HepG2 (cell line): ENCODE measurements around the gene AK8. TPM values are rescaled to one million over a fixed set of nuclear protein-coding genes. Genes with fewer than 3 reads are reported as not detected.

ENCODE experiments used
- AKAP8 ChIP-seq: sonication (generic); formaldehyde crosslinking; IDR thresholded peaks from 2 replicates; pipeline ENCODE4 v1.5.1; 2020; ENCODE audit warnings: mild to moderate bottlenecking, missing genetic modification reagents
- FIP1L1 ChIP-seq: fragments of 200-400 bp; formaldehyde crosslinking; IDR thresholded peaks from 2 replicates; pipeline ENCODE4 v1.6.1; 2018; ENCODE audit warnings: low read depth, mild to moderate bottlenecking, low read length, moderate library complexity, borderline replicate concordance; ENCODE audit not compliant: insufficient read depth
- GLMP ChIP-seq: sonication (generic); formaldehyde crosslinking; IDR thresholded peaks from 2 replicates; pipeline ENCODE4 v1.9.0; 2021; ENCODE audit warnings: missing genetic modification reagents, mild to moderate bottlenecking, borderline replicate concordance
- MBD4 ChIP-seq: IDR thresholded peaks from 2 replicates; pipeline ENCODE4 v1.6.1; 2012; ENCODE audit warnings: low read length, inconsistent platforms, borderline replicate concordance
- MTA1 ChIP-seq: sonication (generic); formaldehyde crosslinking; IDR thresholded peaks from 2 replicates; pipeline ENCODE4 v1.4.0; 2020; ENCODE audit warnings: missing genetic modification reagents, mild to moderate bottlenecking, borderline replicate concordance
- PHF21A ChIP-seq: sonication (generic); formaldehyde crosslinking; IDR thresholded peaks from 2 replicates; pipeline ENCODE4 v1.5.0; 2020; ENCODE audit warnings: mild to moderate bottlenecking, missing genetic modification reagents
- POLR2AphosphoS5 ChIP-seq: IDR thresholded peaks from 2 replicates; pipeline ENCODE4 v1.6.1; 2012; ENCODE audit warnings: low read depth, low read length
- RFX1 ChIP-seq: fragments of 450-650 bp; IDR thresholded peaks from 2 replicates; pipeline ENCODE4 v1.6.1; 2017
- SIN3A ChIP-seq: IDR thresholded peaks from 2 replicates; pipeline ENCODE4 v1.6.1; 2011; ENCODE audit warnings: low read depth, mild to moderate bottlenecking, control low read depth, low read length, borderline replicate concordance
- SMAD3 ChIP-seq: sonication (generic); formaldehyde crosslinking; IDR thresholded peaks from 2 replicates; pipeline ENCODE4 v1.4.0; 2020; ENCODE audit warnings: missing genetic modification reagents
- ZC3H13 ChIP-seq: sonication (generic); formaldehyde crosslinking; IDR thresholded peaks from 2 replicates; pipeline ENCODE4 v1.8.1; 2023; ENCODE audit warnings: mild to moderate bottlenecking, missing genetic modification reagents, moderate library complexity
- ZEB1 ChIP-seq: IDR thresholded peaks from 2 replicates; pipeline ENCODE4 v1.6.1; 2012; ENCODE audit warnings: mild to moderate bottlenecking, low read depth, inconsistent platforms; ENCODE audit not compliant: insufficient replicate concordance
- ZFP36L2 ChIP-seq: sonication (generic); formaldehyde crosslinking; IDR thresholded peaks from 2 replicates; pipeline ENCODE4 v1.4.0; 2020; ENCODE audit warnings: missing genetic modification reagents
- ZNF24 ChIP-seq: fragments of 450-650 bp; IDR thresholded peaks from 2 replicates; pipeline ENCODE4 v1.6.1; 2017; ENCODE audit warnings: antibody characterized with exemption, mild to moderate bottlenecking
- ZNF30 ChIP-seq: sonication (generic); formaldehyde crosslinking; IDR thresholded peaks from 2 replicates; pipeline ENCODE4 v1.5.0; 2020; ENCODE audit warnings: mild to moderate bottlenecking, missing genetic modification reagents
- ZNF549 ChIP-seq: sonication (generic); formaldehyde crosslinking; IDR thresholded peaks from 2 replicates; pipeline ENCODE4 v1.5.0; 2020; ENCODE audit warnings: missing genetic modification reagents
- ZNF639 ChIP-seq: conservative IDR thresholded peaks from 2 replicates; pipeline ENCODE4 v1.6.1; 2018; ENCODE audit warnings: missing genetic modification reagents
- ZNF747 ChIP-seq: sonication (generic); formaldehyde crosslinking; IDR thresholded peaks from 2 replicates; pipeline ENCODE4 v1.8.1; 2023; ENCODE audit warnings: missing genetic modification reagents, mild to moderate bottlenecking, borderline replicate concordance
- polyA plus RNA-seq, 8 experiments: library from polyadenylated mRNA; depleted of rRNA in 3 of 8; stranded (reverse) in 7 of 8; unstranded in 1 of 8; fragments of >200 nt; fragmentation: Illumina TruSeq in 4 of 8; extraction: Trizol in 4 of 8; gene quantifications; 2 replicates each; pipeline versions ENCODE4 v1.2.1 to v1.2.3, GENCODE V29; 2011 to 2016; ENCODE audit warnings: low read depth in 4 of 8, missing spikeins in 1 of 8, mixed read lengths in 1 of 8; ENCODE audit not compliant: insufficient read depth in 1 of 8
- total RNA-seq, 5 experiments: library from RNA; depleted of rRNA; stranded (reverse); fragments of >200 nt; fragmentation: Illumina TruSeq; extraction: Trizol; gene quantifications; 2 replicates each; pipeline ENCODE4 v1.2.3, GENCODE V29; 2016; ENCODE audit warnings: low read depth in 1 of 5
- TF ChIP-seq, protein P1 (sequence below): IDR thresholded peaks from 2 replicates; pipeline ENCODE4 v1.6.1; 2016; ENCODE audit warnings: mild to moderate bottlenecking, missing biosample characterization, missing genetic modification reagents
- TF ChIP-seq, protein P2 (sequence below): sonication (generic); formaldehyde crosslinking; IDR thresholded peaks from 2 replicates; pipeline ENCODE4 v1.4.0; 2020; ENCODE audit warnings: missing genetic modification reagents
- TF ChIP-seq, protein P3 (sequence below): sonication (generic); formaldehyde crosslinking; IDR thresholded peaks from 2 replicates; pipeline ENCODE4 v1.8.0; 2022; ENCODE audit warnings: missing genetic modification reagents, mild to moderate bottlenecking, inconsistent platforms, borderline replicate concordance
- TF ChIP-seq, protein P4 (sequence below): sonication (generic); formaldehyde crosslinking; IDR thresholded peaks from 2 replicates; pipeline ENCODE4 v1.8.1; 2023; ENCODE audit warnings: missing genetic modification reagents, inconsistent platforms, borderline replicate concordance

The AK8 gene
- total and polyA plus RNA-seq, 2 of the 13 experiments (the other 11 are each of a cell fraction or from before 2014, with no cell fraction given), result 0.11 TPM; not detected in 1

GRCh38 chr9:132877824-132878694 lies at the start of gene AK8 (continued):
- TF ChIP-seq SMAD3 (CRISPR knock-in tag), result no peak
- no peak for TF ChIP-seq MBD4
- TF ChIP-seq POLR2AphosphoS5, result no peak
- TF ChIP-seq ZNF747 (CRISPR knock-in tag), result no peak
- TF ChIP-seq ZFP36L2 (CRISPR knock-in tag), result no peak
- TF ChIP-seq, protein P1, sequence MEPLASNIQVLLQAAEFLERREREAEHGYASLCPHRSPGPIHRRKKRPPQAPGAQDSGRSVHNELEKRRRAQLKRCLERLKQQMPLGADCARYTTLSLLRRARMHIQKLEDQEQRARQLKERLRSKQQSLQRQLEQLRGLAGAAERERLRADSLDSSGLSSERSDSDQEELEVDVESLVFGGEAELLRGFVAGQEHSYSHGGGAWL (CRISPR knock-in tag), result no peak
- peak; percentile 91 for TF ChIP-seq RFX1
- peak; percentile 62; the same call in 1 of the 2 replicates for TF ChIP-seq ZNF639 (CRISPR knock-in tag)
- TF ChIP-seq ZNF30 (CRISPR knock-in tag), result no peak
- no peak for TF ChIP-seq FIP1L1
- TF ChIP-seq ZNF549 (CRISPR knock-in tag), result no peak
- peak; percentile 61; the same call in 1 of the 2 replicates for TF ChIP-seq ZC3H13 (CRISPR knock-in tag)
- TF ChIP-seq, protein P2, sequence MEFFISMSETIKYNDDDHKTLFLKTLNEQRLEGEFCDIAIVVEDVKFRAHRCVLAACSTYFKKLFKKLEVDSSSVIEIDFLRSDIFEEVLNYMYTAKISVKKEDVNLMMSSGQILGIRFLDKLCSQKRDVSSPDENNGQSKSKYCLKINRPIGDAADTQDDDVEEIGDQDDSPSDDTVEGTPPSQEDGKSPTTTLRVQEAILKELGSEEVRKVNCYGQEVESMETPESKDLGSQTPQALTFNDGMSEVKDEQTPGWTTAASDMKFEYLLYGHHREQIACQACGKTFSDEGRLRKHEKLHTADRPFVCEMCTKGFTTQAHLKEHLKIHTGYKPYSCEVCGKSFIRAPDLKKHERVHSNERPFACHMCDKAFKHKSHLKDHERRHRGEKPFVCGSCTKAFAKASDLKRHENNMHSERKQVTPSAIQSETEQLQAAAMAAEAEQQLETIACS (CRISPR knock-in tag), result peak; percentile 58
- TF ChIP-seq AKAP8 (CRISPR knock-in tag), result no peak
- TF ChIP-seq ZNF24, result no peak
- peak; percentile 89; the same call in 1 of the 2 replicates for TF ChIP-seq SIN3A
- TF ChIP-seq MTA1 (CRISPR knock-in tag), result peak; percentile 81; the same call in 1 of the 2 replicates
- 0 out of 2 replicates have a peak, but pooled peaks have one; percentile 35 for TF ChIP-seq PHF21A (CRISPR knock-in tag)
- no peak for TF ChIP-seq GLMP (CRISPR knock-in tag)
- TF ChIP-seq, protein P3, sequence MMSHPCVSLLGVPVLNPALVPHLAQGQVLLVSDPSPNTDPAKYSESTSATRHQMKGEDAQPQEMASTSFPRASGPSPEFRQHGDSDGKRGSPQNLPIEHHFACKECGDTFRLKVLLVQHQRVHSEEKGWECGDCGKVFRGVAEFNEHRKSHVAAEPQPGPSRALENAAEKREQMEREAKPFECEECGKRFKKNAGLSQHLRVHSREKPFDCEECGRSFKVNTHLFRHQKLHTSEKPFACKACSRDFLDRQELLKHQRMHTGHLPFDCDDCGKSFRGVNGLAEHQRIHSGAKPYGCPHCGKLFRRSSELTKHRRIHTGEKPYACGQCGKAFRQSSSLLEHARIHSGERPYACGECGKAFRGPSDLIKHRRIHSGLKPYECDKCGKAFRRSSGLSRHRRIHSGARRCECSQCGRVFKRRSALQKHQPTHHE (CRISPR knock-in tag), result no peak
- TF ChIP-seq, protein P4, sequence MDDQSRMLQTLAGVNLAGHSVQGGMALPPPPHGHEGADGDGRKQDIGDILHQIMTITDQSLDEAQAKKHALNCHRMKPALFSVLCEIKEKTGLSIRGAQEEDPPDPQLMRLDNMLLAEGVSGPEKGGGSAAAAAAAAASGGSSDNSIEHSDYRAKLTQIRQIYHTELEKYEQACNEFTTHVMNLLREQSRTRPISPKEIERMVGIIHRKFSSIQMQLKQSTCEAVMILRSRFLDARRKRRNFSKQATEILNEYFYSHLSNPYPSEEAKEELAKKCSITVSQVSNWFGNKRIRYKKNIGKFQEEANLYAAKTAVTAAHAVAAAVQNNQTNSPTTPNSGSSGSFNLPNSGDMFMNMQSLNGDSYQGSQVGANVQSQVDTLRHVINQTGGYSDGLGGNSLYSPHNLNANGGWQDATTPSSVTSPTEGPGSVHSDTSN (CRISPR knock-in tag), result no peak
- no peak for TF ChIP-seq ZEB1
